Naive thymus-derived CD8-positive, alpha-beta T cell (primary cell): ENCODE measurements around the gene DBNDD2. TPM values are rescaled to one million over a fixed set of nuclear protein-coding genes. Genes with fewer than 3 reads are reported as not detected.

Source experiments
- ATAC-seq, 2 donors: fragments of 150-1000 bp; cut with Tn5 transposase in 1 of 2; sonication (Bioruptor Pico), chemical (Tn5 transposase) in 1 of 2; 1 replicate in 1 of 2; 2 replicates in 1 of 2; pipeline ENCODE4 v1.10.0; 2021; ENCODE audit warnings: mild to moderate bottlenecking in 2 of 2, moderate library complexity in 2 of 2
- POLR2A ChIA-PET: fragments of 350-600 bp; sonication (Branson Sonifier 250); formaldehyde crosslinking; loops from one replicate; lab custom pipeline; 2021; ENCODE audit warnings: antibody characterized with exemption; lab: Charles Lee
- DNase-seq, 10 donors: peaks; one replicate each; pipeline versions ENCODE4 v3.0.0 to v3.0.0-alpha.2; 2020 to 2022
- H3K27ac Mint-ChIP-seq, 10 donors: one replicate each; pipeline ENCODE4 v1.8.0; 2020 to 2022; ENCODE audit warnings: mild to moderate bottlenecking in 10 of 10, mixed read lengths in 10 of 10, moderate library complexity in 4 of 10, inconsistent platforms in 1 of 10
- H3K27me3 Mint-ChIP-seq, 5 donors: one replicate each; pipeline ENCODE4 v1.8.0; 2021 to 2022; ENCODE audit warnings: mixed read lengths in 5 of 5
- H3K36me3 Mint-ChIP-seq, 3 donors: one replicate each; pipeline ENCODE4 v1.8.0; 2020 to 2022; ENCODE audit warnings: mixed read lengths in 3 of 3, mild to moderate bottlenecking in 2 of 3, inconsistent platforms in 1 of 3
- H3K4me1 Mint-ChIP-seq, 4 donors: one replicate each; pipeline ENCODE4 v1.8.0; 2021 to 2022; ENCODE audit warnings: mixed read lengths in 4 of 4
- H3K4me3 Mint-ChIP-seq, 10 donors: one replicate each; pipeline ENCODE4 v1.8.0; 2020 to 2022; ENCODE audit warnings: mild to moderate bottlenecking in 10 of 10, mixed read lengths in 10 of 10, moderate library complexity in 6 of 10, inconsistent platforms in 1 of 10
- H3K9me3 Mint-ChIP-seq, 9 donors: one replicate each; pipeline ENCODE4 v1.8.0; 2020 to 2022; ENCODE audit warnings: mixed read lengths in 9 of 9, mild to moderate bottlenecking in 3 of 9, inconsistent platforms in 1 of 9, moderate library complexity in 1 of 9
- polyA plus RNA-seq, 3 donors: library from polyadenylated mRNA; unstranded; fragments of 300-500 nt; fragmentation: Illumina TruSeq; gene quantifications; one replicate each; pipeline ENCODE4 v1.2.3, GENCODE V29; 2021
- total RNA-seq, 8 experiments: library from RNA in 2 of 8; stranded (reverse) in 2 of 8; gene quantifications; one replicate each; pipeline ENCODE4 v1.2.3 and lab custom pipeline; 2021 to 2026

DBNDD2 gene
- total and polyA plus RNA-seq, 5 experiments from 2014 or later, result 11.6 to 13.9 (median 13.5) TPM

- POLR2A ChIA-PET, result interaction anchor here (0.8 to 3.3 kb wide), 3 partner anchors 39 to 68 kb away, joined by 3 to 16 read pairs (median 7); partner anchors contain the start of gene PIGT
These were observed 39.7 kb upstream of the DBNDD2 start for GRCh38 chr20:45368221-45368980.

DNA sequence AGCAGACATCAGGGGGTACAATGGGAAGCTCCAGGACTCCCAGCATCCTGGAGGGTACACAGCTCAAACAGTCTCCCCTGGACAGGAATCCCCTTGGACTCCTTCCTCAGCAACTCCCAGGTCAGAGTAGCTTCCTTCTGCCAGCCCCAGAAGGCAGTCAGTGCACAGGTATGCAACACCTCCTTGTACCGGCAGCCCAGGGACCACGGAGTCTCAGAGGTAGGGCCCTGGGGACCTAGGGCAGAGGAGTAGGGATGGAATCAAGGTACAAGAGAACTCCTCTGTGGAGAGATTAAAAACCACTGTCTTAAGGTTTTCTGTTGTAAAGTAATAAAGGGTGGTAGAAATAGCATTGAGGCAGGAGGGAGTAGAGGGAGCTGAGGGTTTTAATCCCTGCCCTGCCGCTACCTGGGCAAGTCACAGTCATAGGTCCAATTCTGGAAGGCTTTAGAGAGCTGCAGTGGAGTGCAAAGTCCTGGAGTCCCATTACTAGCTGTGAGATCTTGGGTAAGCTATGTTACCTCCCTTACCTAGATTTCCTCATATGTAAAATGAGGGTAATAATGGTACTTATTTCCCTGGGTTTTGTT lies 37.4 kb upstream of the DBNDD2 start:
- Mint-ChIP-seq H3K9me3 (no peaks in the 10 kb centered on the region), H3K27me3 (no peaks in the 10 kb centered on the region), H3K27ac (peak overlapping the region in 9 of 10 donors; percentile 16 to 68 (median 43)), H3K4me1 (peaks cover 22 to 71% (median 64%) of the 10 kb centered on the region in 4 donors), H3K36me3 (peaks cover 0 to 39% (median 6%) of the 10 kb centered on the region in 3 donors), H3K4me3 (peak overlapping the region in 5 of 10 donors; percentile 10 to 43 (median 34))
- POLR2A ChIA-PET, result interaction anchor here (1.7 to 5.5 kb wide), 3 partner anchors 7 to 65 kb away, joined by 7 to 95 read pairs (median 16); partner anchors contain the start of genes PIGT and SYS1
- no peak for DNase-seq
- ATAC-seq, result no peak

More at GRCh38 chr20:45368221-45368980, 39.7 kb upstream of the DBNDD2 start:
- no peaks in the 10 kb centered on the region for H3K9me3 Mint-ChIP-seq
- H3K4me3 Mint-ChIP-seq, result peak overlapping the region; percentile 28 to 80 (median 70)
- no peaks in the 10 kb centered on the region for H3K27me3 Mint-ChIP-seq
- H3K36me3 Mint-ChIP-seq, result peaks cover 0 to 44% (median 3%) of the 10 kb centered on the region in 3 donors
- DNase-seq, result peak in 7 of 10 donors; percentile 19 to 57 (median 38)
- H3K27ac Mint-ChIP-seq, result peak overlapping the region in 9 of 10 donors; percentile 75 to 91 (median 83)
- H3K4me1 Mint-ChIP-seq, result peaks cover 30 to 80% (median 75%) of the 10 kb centered on the region in 4 donors
- peak; percentile 49 to 60 for ATAC-seq

- H3K4me3 Mint-ChIP-seq, result peak overlapping the region; percentile 40 to 86 (median 68)
- peak overlapping the region in 9 of 10 donors; percentile 20 to 85 (median 65) for H3K27ac Mint-ChIP-seq
- H3K27me3 Mint-ChIP-seq, result no peaks in the 10 kb centered on the region
- DNase-seq, result no peak
- no peak for ATAC-seq
- POLR2A ChIA-PET, result interaction anchor here (3.3 to 5.5 kb wide), 4 partner anchors 9 to 65 kb away, joined by 28 to 95 read pairs (median 40); partner anchors contain the start of genes PIGT and SYS1
- H3K4me1 Mint-ChIP-seq, result peaks cover 18 to 59% (median 52%) of the 10 kb centered on the region in 4 donors
- no peaks in the 10 kb centered on the region for H3K9me3 Mint-ChIP-seq
- H3K36me3 Mint-ChIP-seq, result peaks cover 0 to 29% (median 7%) of the 10 kb centered on the region in 3 donors
These were observed 35.8 kb upstream of the DBNDD2 start for GRCh38 chr20:45372241-45372640.

GRCh38 chr20:45372646-45373352 lies 35.3 kb upstream of the DBNDD2 start:
- peaks cover 0 to 24% (median 7%) of the 10 kb centered on the region in 3 donors for H3K36me3 Mint-ChIP-seq
- ATAC-seq, result no peak
- H3K4me1 Mint-ChIP-seq, result peaks cover 17 to 54% (median 47%) of the 10 kb centered on the region in 4 donors
- DNase-seq, result peak in 1 of 10 donors; percentile 4
- POLR2A ChIA-PET, result interaction anchor here (0.7 to 5.5 kb wide), 7 partner anchors 9 to 599 kb away, joined by 5 to 95 read pairs (median 28); partner anchors contain the start of genes PIGT, SYS1 and ZNF335
- no peaks in the 10 kb centered on the region for H3K27me3 Mint-ChIP-seq
- H3K4me3 Mint-ChIP-seq, result peak overlapping the region; percentile 86 to 96 (median 90)
- peak overlapping the region; percentile 79 to 98 (median 96) for H3K27ac Mint-ChIP-seq
- no peaks in the 10 kb centered on the region for H3K9me3 Mint-ChIP-seq

DNA sequence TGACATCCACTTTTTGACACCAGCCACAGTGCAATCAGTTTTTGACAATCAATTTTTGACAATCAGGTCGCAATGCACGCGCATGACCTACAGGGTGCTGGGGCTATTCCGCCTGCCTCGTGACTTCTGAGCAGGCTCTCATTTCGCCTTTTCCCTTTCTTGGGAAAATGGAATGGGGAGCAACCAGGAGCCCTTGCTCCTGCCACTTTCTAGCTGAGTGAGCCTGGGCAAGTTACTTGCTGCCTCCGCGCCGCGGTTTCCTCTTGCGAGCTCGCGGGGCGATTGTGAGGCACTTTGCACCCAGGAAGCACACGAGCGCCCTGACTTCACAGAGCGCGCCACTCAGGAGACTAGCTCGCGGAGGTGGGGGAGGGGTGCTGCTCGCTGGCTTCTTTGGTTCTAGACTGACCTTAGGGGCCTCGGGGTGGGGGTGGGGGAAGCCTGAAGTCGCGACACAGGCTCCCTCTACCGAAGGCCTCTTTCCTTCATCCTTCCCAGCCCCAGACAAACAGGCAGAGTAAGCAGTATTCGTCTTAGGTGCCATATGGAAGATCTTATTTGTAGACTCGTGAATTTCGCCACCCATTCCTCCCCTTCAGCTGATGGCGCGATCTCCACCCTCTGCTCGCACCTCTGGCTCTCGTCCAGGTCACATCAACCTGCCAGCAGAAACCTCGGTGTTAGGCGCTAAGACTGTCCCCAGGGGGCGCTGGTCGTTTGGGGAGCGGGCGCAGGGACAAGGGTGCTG lies 34.6 kb upstream of the DBNDD2 start:
- H3K4me1 Mint-ChIP-seq, result peaks cover 10 to 46% (median 39%) of the 10 kb centered on the region in 4 donors

GRCh38 chr20:45374101-45374467 lies 34.0 kb upstream of the DBNDD2 start:
- Mint-ChIP-seq H3K36me3 (peaks cover 0 to 11% (median 4%) of the 10 kb centered on the region in 3 donors), H3K4me1 (peaks cover 8 to 41% (median 35%) of the 10 kb centered on the region in 4 donors), H3K27me3 (no peaks in the 10 kb centered on the region), H3K27ac (peak overlapping the region; percentile 79 to 98 (median 96)), H3K4me3 (peak overlapping the region; percentile 86 to 96 (median 90)), H3K9me3 (no peaks in the 10 kb centered on the region)
- no peak for DNase-seq
- no peak for ATAC-seq
- POLR2A ChIA-PET, result interaction anchor here (0.9 to 5.5 kb wide), 8 partner anchors 11 to 597 kb away, joined by 3 to 95 read pairs (median 20); partner anchors contain the start of genes PIGT, SYS1 and ZNF335

More for the DNA sequence above, 34.6 kb upstream of the DBNDD2 start:
- ATAC-seq, result peak; percentile 89 to 90
- H3K36me3 Mint-ChIP-seq, result peaks cover 0 to 16% (median 4%) of the 10 kb centered on the region in 3 donors
- peak; percentile 83 to 94 (median 88) for DNase-seq
- no peaks in the 10 kb centered on the region for H3K27me3 Mint-ChIP-seq
- H3K27ac Mint-ChIP-seq, result peak overlapping the region; percentile 79 to 98 (median 96)
- peak overlapping the region; percentile 86 to 96 (median 90) for H3K4me3 Mint-ChIP-seq
- H3K9me3 Mint-ChIP-seq, result no peaks in the 10 kb centered on the region
- POLR2A ChIA-PET, result interaction anchor here (0.7 to 5.5 kb wide), 9 partner anchors 10 to 598 kb away, joined by 3 to 95 read pairs (median 11); partner anchors contain the start of genes PIGT, SYS1 and ZNF335

GRCh38 chr20:45374966-45375365 lies 33.1 kb upstream of the DBNDD2 start:
- peak overlapping the region in 7 of 10 donors; percentile 1 to 96 (median 20) for H3K4me3 Mint-ChIP-seq
- H3K27ac Mint-ChIP-seq, result peak overlapping the region in 4 of 10 donors; percentile 53 to 98 (median 86)
- H3K27me3 Mint-ChIP-seq, result no peaks in the 10 kb centered on the region
- ATAC-seq, result no peak
- peaks cover 0 to 7% (median 4%) of the 10 kb centered on the region in 3 donors for H3K36me3 Mint-ChIP-seq
- DNase-seq, result no peak
- H3K9me3 Mint-ChIP-seq, result no peaks in the 10 kb centered on the region
- H3K4me1 Mint-ChIP-seq, result peaks cover 8 to 37% (median 33%) of the 10 kb centered on the region in 4 donors
- POLR2A ChIA-PET, result interaction anchor here (3.3 to 5.5 kb wide), 4 partner anchors 12 to 62 kb away, joined by 28 to 95 read pairs (median 40); partner anchors contain the start of genes PIGT and SYS1

GRCh38 chr20:45377269-45377668 lies 30.8 kb upstream of the DBNDD2 start:
- H3K4me1 Mint-ChIP-seq, result peaks cover 9 to 23% (median 18%) of the 10 kb centered on the region in 4 donors
- peaks cover 0 to 11% (median 8%) of the 10 kb centered on the region in 3 donors for H3K36me3 Mint-ChIP-seq
- no peak overlapping the region for H3K4me3 Mint-ChIP-seq
- no peaks in the 10 kb centered on the region for H3K9me3 Mint-ChIP-seq
- ATAC-seq (no peak), DNase-seq (no peak)
- no peak overlapping the region for H3K27ac Mint-ChIP-seq
- no peaks in the 10 kb centered on the region for H3K27me3 Mint-ChIP-seq
- POLR2A ChIA-PET, result no interaction called here

DNA sequence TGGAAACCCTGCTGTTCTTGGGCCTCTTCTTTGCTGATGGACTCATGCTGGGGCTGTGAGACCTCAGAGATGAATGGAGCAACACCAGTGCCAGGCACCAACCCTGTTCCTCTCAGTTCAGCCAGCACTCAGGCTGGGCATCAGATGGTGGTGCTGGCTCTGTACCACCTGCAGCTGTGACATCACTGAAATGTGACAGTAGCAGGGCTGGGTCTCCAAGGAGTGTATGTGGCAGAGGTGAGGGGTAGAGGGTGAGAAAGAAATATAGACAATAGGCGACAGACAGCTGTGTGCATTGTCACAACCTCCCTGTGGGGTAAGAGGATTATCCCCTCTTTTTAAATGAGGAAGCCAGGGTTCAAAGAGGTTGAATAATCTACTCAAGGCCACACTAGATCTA lies 29.9 kb upstream of the DBNDD2 start, which contains the start of gene TP53TG5:
TP53TG5 (minus strand) TSS at position 135 of the 400 bp plus-strand sequence; CDS start at position 46, 89 bp downstream.
- Mint-ChIP-seq H3K27me3 (no peaks in the 10 kb centered on the region), H3K36me3 (peaks cover 0 to 11% (median 8%) of the 10 kb centered on the region in 3 donors), H3K4me1 (peaks cover 7 to 15% (median 11%) of the 10 kb centered on the region in 4 donors), H3K9me3 (no peaks in the 10 kb centered on the region), H3K4me3 (no peak within 1 kb of the TSS), H3K27ac (no peak within 1 kb of the TSS)
- no peak for DNase-seq
- ATAC-seq, result no peak
- POLR2A ChIA-PET, result no interaction called here

GRCh38 chr20:45387274-45387673 lies 20.8 kb upstream of the DBNDD2 start:
- DNase-seq (no peak), ATAC-seq (no peak)
- Mint-ChIP-seq H3K9me3 (peaks cover 0 to 2% (median 0%) of the 10 kb centered on the region in 9 donors), H3K36me3 (peaks cover 5 to 12% (median 6%) of the 10 kb centered on the region in 3 donors), H3K4me1 (peaks cover 0 to 2% (median 0%) of the 10 kb centered on the region in 4 donors), H3K4me3 (no peak overlapping the region), H3K27me3 (no peaks in the 10 kb centered on the region), H3K27ac (no peak overlapping the region)
- POLR2A ChIA-PET, result no interaction called here

GRCh38 chr20:45390931-45391330 lies 17.2 kb upstream of the DBNDD2 start:
- no peak overlapping the region for H3K4me3 Mint-ChIP-seq
- DNase-seq (no peak), ATAC-seq (no peak)
- no peaks in the 10 kb centered on the region for H3K4me1 Mint-ChIP-seq
- H3K9me3 Mint-ChIP-seq, result peaks cover 0 to 2% (median 0%) of the 10 kb centered on the region in 9 donors
- POLR2A ChIA-PET, result no interaction called here
- H3K36me3 Mint-ChIP-seq, result peaks cover 5 to 18% (median 17%) of the 10 kb centered on the region in 3 donors
- H3K27me3 Mint-ChIP-seq, result no peaks in the 10 kb centered on the region
- no peak overlapping the region for H3K27ac Mint-ChIP-seq
